Common myeloid progenitor, CD34-positive (primary cell): ENCODE data around the gene FHIT.
"Not testable (repeated sequence)": the region's sequence is repeated elsewhere in the genome, so short reads cannot be mapped to it uniquely, and the experiment has no call there.

ENCODE experiments used
- CTCF ChIA-PET: fragments of 350-600 bp; sonication (Branson Sonifier 250); formaldehyde crosslinking; loops from one replicate; lab custom pipeline; 2021; ENCODE audit warnings: antibody characterized with exemption; lab: Charles Lee
- POLR2A ChIA-PET: fragments of 350-600 bp; sonication (Branson Sonifier 250); formaldehyde crosslinking; loops from one replicate; lab custom pipeline; 2021; ENCODE audit warnings: antibody characterized with exemption; lab: Charles Lee
- DNase-seq, 3 donors: peaks; one replicate each; pipeline versions ENCODE4 v3.0.0 to v3.0.0-alpha.2; 2013
- H3K27ac ChIP-seq, 2 experiments: 1 replicate in 1 of 2; 2 replicates in 1 of 2; pipeline ENCODE4 v1.7.0; 2013; ENCODE audit warnings: inconsistent platforms in 2 of 2, low read length in 2 of 2, mild to moderate bottlenecking in 2 of 2, low read depth in 1 of 2, moderate library complexity in 1 of 2; ENCODE audit not compliant: severe bottlenecking in 2 of 2, insufficient read depth in 1 of 2, poor library complexity in 1 of 2
- H3K27me3 ChIP-seq, 5 experiments: replicated peaks in 2 of 5; 1 replicate in 3 of 5; 2 replicates in 2 of 5; pipeline versions ENCODE4 v1.6.1 to v1.7.0; 2013; ENCODE audit warnings: low read length in 4 of 5, mild to moderate bottlenecking in 2 of 5, moderate library complexity in 2 of 5, inconsistent platforms in 1 of 5; ENCODE audit not compliant: insufficient read depth in 5 of 5, control insufficient read depth in 4 of 5
- H3K36me3 ChIP-seq, 4 experiments: 1 replicate in 2 of 4; 2 replicates in 2 of 4; pipeline versions ENCODE4 v1.6.1 to v1.7.0; 2013; ENCODE audit warnings: low read length in 3 of 4, control low read depth in 1 of 4, mild to moderate bottlenecking in 1 of 4; ENCODE audit not compliant: control insufficient read depth in 4 of 4, insufficient read depth in 4 of 4
- H3K4me1 ChIP-seq, 4 experiments: 1 replicate in 3 of 4; 2 replicates in 1 of 4; pipeline versions ENCODE4 v1.6.1 to v1.7.1; 2013; ENCODE audit warnings: low read length in 3 of 4, mild to moderate bottlenecking in 3 of 4, control low read depth in 1 of 4, inconsistent platforms in 1 of 4, moderate library complexity in 1 of 4; ENCODE audit not compliant: control insufficient read depth in 4 of 4, insufficient read depth in 4 of 4; ENCODE audit errors: control extremely low read depth in 1 of 4
- H3K4me3 ChIP-seq, 7 experiments: 1 replicate in 4 of 7; 2 replicates in 3 of 7; pipeline versions ENCODE4 v1.5.1 to v1.7.0; 2013; ENCODE audit warnings: mild to moderate bottlenecking in 7 of 7, low read length in 6 of 7, moderate library complexity in 6 of 7, inconsistent platforms in 2 of 7, low read depth in 2 of 7, control low read depth in 1 of 7; ENCODE audit not compliant: insufficient read depth in 4 of 7, control insufficient read depth in 1 of 7; ENCODE audit errors: extremely low read depth in 1 of 7
- H3K9me3 ChIP-seq, 5 experiments: 1 replicate in 4 of 5; 2 replicates in 1 of 5; pipeline versions ENCODE4 v1.6.1 to v1.7.1; 2013; ENCODE audit warnings: low read length in 4 of 5, mild to moderate bottlenecking in 2 of 5, inconsistent platforms in 1 of 5, low read depth in 1 of 5, moderate library complexity in 1 of 5; ENCODE audit not compliant: control insufficient read depth in 4 of 5, insufficient read depth in 2 of 5; ENCODE audit errors: control extremely low read depth in 1 of 5
- WGBS: methylation state at CpG from one replicate; pipeline ENCODE4 v1.1.5; 2013; ENCODE audit not compliant: insufficient coverage; 5-methylcytosine and 5-hydroxymethylcytosine counted together

FHIT gene

GRCh38 chr3:61194892-61195538 is 56.2 kb downstream of the FHIT start:
- no peak overlapping the region for H3K27ac ChIP-seq
- H3K4me1 ChIP-seq: peaks cover 0 to 3% (median under 1%) of the 10 kb centered on the region in 4 experiments
- 100% methylated on average over 3 of the region's 4 CpGs for WGBS
- ChIA-PET CTCF (interaction anchor here (1.7 kb wide), 1 partner anchor 12 kb away, joined by 3 read pairs; no protein-coding TSS in a partner anchor), POLR2A (interaction anchor here (0.6 kb wide), 1 partner anchor 26 kb away, joined by 3 read pairs; no protein-coding TSS in a partner anchor)
- H3K4me3 ChIP-seq: no peak overlapping the region
- peak in 2 of 3 donors; percentile 29 to 31 for DNase-seq
- no peaks in the 10 kb centered on the region for H3K9me3 ChIP-seq
- no peaks in the 10 kb centered on the region for H3K27me3 ChIP-seq
- H3K36me3 ChIP-seq: peaks cover 0 to 3% (median 0%) of the 10 kb centered on the region in 4 experiments

GRCh38 chr3:61192222-61192621 is 59.0 kb downstream of the FHIT start:
- ChIA-PET CTCF (interaction anchor here (1.1 kb wide), 1 partner anchor 19 kb away, joined by 3 read pairs; no protein-coding TSS in a partner anchor), POLR2A (no interaction called here)
- Histone ChIP-seq H3K27ac (no peak overlapping the region), H3K4me1 (no peaks in the 10 kb centered on the region), H3K9me3 (no peaks in the 10 kb centered on the region), H3K36me3 (no peaks in the 10 kb centered on the region), H3K27me3 (no peaks in the 10 kb centered on the region), H3K4me3 (no peak overlapping the region)
- DNase-seq: no peak

- H3K27me3 ChIP-seq, H3K9me3 ChIP-seq, H3K4me1 ChIP-seq, DNase-seq, H3K4me3 ChIP-seq, POLR2A ChIA-PET, H3K27ac ChIP-seq, CTCF ChIA-PET, H3K36me3 ChIP-seq: not testable (repeated sequence)
- WGBS: no CpG with 5 or more reads among the region's 1 CpG
These were observed 61.0 kb downstream of the FHIT start for GRCh38 chr3:61190205-61190604.

- no peak overlapping the region for H3K4me3 ChIP-seq
- no peaks in the 10 kb centered on the region for H3K9me3 ChIP-seq
- POLR2A ChIA-PET: no interaction called here
- H3K27ac ChIP-seq: no peak overlapping the region
- no peak for DNase-seq
- no peaks in the 10 kb centered on the region for H3K27me3 ChIP-seq
- no peaks in the 10 kb centered on the region for H3K36me3 ChIP-seq
- H3K4me1 ChIP-seq: no peaks in the 10 kb centered on the region
- WGBS: 100% methylated on average over 1 of the region's 3 CpGs
- CTCF ChIA-PET: no interaction called here
These were observed 65.2 kb downstream of the FHIT start for GRCh38 chr3:61186030-61186429.

- no peak overlapping the region for H3K27ac ChIP-seq
- ChIA-PET CTCF (interaction anchor here (0.7 kb wide), 1 partner anchor 54 kb away, joined by 3 read pairs; no protein-coding TSS in a partner anchor), POLR2A (no interaction called here)
- WGBS: 97% methylated on average over 3 of the region's 4 CpGs
- no peaks in the 10 kb centered on the region for H3K9me3 ChIP-seq
- H3K4me3 ChIP-seq: no peak overlapping the region
- H3K27me3 ChIP-seq: no peaks in the 10 kb centered on the region
- H3K36me3 ChIP-seq: no peaks in the 10 kb centered on the region
- DNase-seq: no peak
- no peaks in the 10 kb centered on the region for H3K4me1 ChIP-seq
These were observed 66.3 kb downstream of the FHIT start for GRCh38 chr3:61184956-61185355.

GRCh38 chr3:61182662-61183061 is 68.6 kb downstream of the FHIT start:
- Histone ChIP-seq H3K4me1 (no peaks in the 10 kb centered on the region), H3K36me3 (no peaks in the 10 kb centered on the region), H3K27me3 (no peaks in the 10 kb centered on the region), H3K9me3 (no peaks in the 10 kb centered on the region), H3K27ac (no peak overlapping the region), H3K4me3 (no peak overlapping the region)
- ChIA-PET POLR2A (no interaction called here), CTCF (interaction anchor here (0.8 to 1.3 kb wide), 2 partner anchors 10 to 12 kb away, joined by 3 read pairs; no protein-coding TSS in a partner anchor)
- peak in 2 of 3 donors; percentile 11 to 23 for DNase-seq

GRCh38 chr3:61181874-61182273 is 69.4 kb downstream of the FHIT start:
- ChIA-PET CTCF (no interaction called here), POLR2A (no interaction called here)
- peak in 2 of 3 donors; percentile 36 to 42 for DNase-seq
- Histone ChIP-seq H3K4me1 (no peaks in the 10 kb centered on the region), H3K4me3 (no peak overlapping the region), H3K27me3 (no peaks in the 10 kb centered on the region), H3K27ac (no peak overlapping the region), H3K9me3 (no peaks in the 10 kb centered on the region), H3K36me3 (no peaks in the 10 kb centered on the region)
- WGBS: 100% methylated on average over 1 of the region's 2 CpGs
